NCI-H2196 (cell line): ENCODE data around the gene SLC35F6.
A peak's percentile ranks its signal among the peaks of the same experiment; 100 is the strongest.
"Not testable (repeated sequence)": the region's sequence is repeated elsewhere in the genome, so short reads cannot be mapped to it uniquely, and the experiment has no call there.

Source experiments
- DNase-seq: peaks from one replicate; lab custom pipeline; 2025; ENCODE audit not compliant: unreplicated experiment; lab: John Stamatoyannopoulos, UW

The SLC35F6 gene

GRCh38 chr2:26814072-26814765 lies 50.1 kb downstream of the SLC35F6 start:
- not testable (repeated sequence) for DNase-seq

GRCh38 chr2:26816893-26817292 lies 52.8 kb downstream of the SLC35F6 start:
- peak; percentile 76 for DNase-seq

- DNase-seq = no peak
Measured at GRCh38 chr2:26818255-26818654, 54.2 kb downstream of the SLC35F6 start.

GRCh38 chr2:26818972-26819371 lies 54.9 kb downstream of the SLC35F6 start:
- no peak for DNase-seq

GRCh38 chr2:26820932-26821331 lies 56.8 kb downstream of the SLC35F6 start:
- DNase-seq = no peak

- DNase-seq = no peak
Measured at GRCh38 chr2:26822877-26823276, 58.8 kb downstream of the SLC35F6 start.
